Ectodermal cell (in vitro differentiated cells): ENCODE data around the gene FBXL17.
"Not testable (repeated sequence)": the region's sequence is repeated elsewhere in the genome, so short reads cannot be mapped to it uniquely, and the experiment has no call there.

Experiments
- H3K27ac ChIP-seq: 2 replicates; pipeline ENCODE4 v1.7.0; 2013; ENCODE audit warnings: mild to moderate bottlenecking, low read depth, low read length; ENCODE audit not compliant: insufficient read depth, poor library complexity, severe bottlenecking
- H3K27me3 ChIP-seq: 2 replicates; pipeline ENCODE4 v1.7.0; 2013; ENCODE audit warnings: mild to moderate bottlenecking, low read length; ENCODE audit not compliant: insufficient read depth, control insufficient read depth, poor library complexity, severe bottlenecking
- H3K36me3 ChIP-seq: one replicate; pipeline ENCODE4 v1.7.0; 2013; ENCODE audit warnings: low read length; ENCODE audit not compliant: control insufficient read depth, insufficient read depth
- H3K4me1 ChIP-seq: one replicate; pipeline ENCODE4 v1.7.0; 2013; ENCODE audit warnings: low read length; ENCODE audit not compliant: control insufficient read depth, insufficient read depth
- H3K4me3 ChIP-seq: 2 replicates; pipeline ENCODE4 v1.7.0; 2013; ENCODE audit warnings: low read depth, low read length, control low read depth; ENCODE audit not compliant: insufficient read depth
- H3K9me3 ChIP-seq: 2 replicates; pipeline ENCODE4 v1.7.0; 2013; ENCODE audit warnings: mild to moderate bottlenecking, low read length, moderate library complexity; ENCODE audit not compliant: control insufficient read depth
- WGBS, 2 experiments: methylation state at CpG; one replicate each; pipeline ENCODE4 v1.1.7; 2013; ENCODE audit warnings: missing lambda C conversion rate in 2 of 2; 5-methylcytosine and 5-hydroxymethylcytosine counted together

Gene FBXL17

GRCh38 chr5:108278285-108279240, 103.3 kb downstream of the FBXL17 start:
- H3K27ac ChIP-seq = no peak overlapping the region
- 91 to 96% methylated on average over 3 of the region's 3 CpGs for WGBS, 2 experiments
- H3K4me3 ChIP-seq = no peak overlapping the region

GRCh38 chr5:108276187-108277050, 105.5 kb downstream of the FBXL17 start:
- H3K36me3 ChIP-seq = no peaks in the 10 kb centered on the region
- 100% methylated on average over 1 of the region's 1 CpG; no CpG with 5 or more reads in 1 of the 2 experiments for WGBS, 2 experiments
- H3K9me3 ChIP-seq = no peaks in the 10 kb centered on the region
- H3K4me1 ChIP-seq = no peaks in the 10 kb centered on the region
- no peaks in the 10 kb centered on the region for H3K27me3 ChIP-seq
- no peak overlapping the region for H3K27ac ChIP-seq
- no peak overlapping the region for H3K4me3 ChIP-seq

More at GRCh38 chr5:108278285-108279240, 103.3 kb downstream of the FBXL17 start:
- no peaks in the 10 kb centered on the region for H3K4me1 ChIP-seq
- H3K36me3 ChIP-seq = no peaks in the 10 kb centered on the region
- H3K27me3 ChIP-seq = no peaks in the 10 kb centered on the region
- H3K9me3 ChIP-seq = no peaks in the 10 kb centered on the region

DNA sequence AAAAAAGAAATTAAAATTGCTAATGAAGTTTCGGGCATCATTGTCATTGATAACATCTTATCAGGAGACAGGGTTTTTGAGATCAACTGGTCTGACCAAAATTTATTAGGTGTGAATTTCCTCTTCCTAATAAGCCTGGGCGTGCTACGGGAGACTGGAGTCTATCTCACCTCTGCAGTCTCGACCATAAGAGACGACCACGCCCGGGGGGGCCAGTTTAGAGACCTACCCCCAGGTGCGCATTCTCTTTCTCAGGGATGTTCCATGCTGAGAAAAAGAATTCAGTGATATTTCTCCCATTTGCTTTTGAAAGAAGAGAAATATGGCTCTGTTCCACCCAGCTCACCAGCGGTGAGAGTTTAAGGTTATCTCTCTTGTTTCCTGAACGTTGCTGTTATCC, 107.8 kb downstream of the FBXL17 start:
- H3K27ac ChIP-seq, H3K27me3 ChIP-seq, H3K4me1 ChIP-seq, H3K36me3 ChIP-seq, H3K9me3 ChIP-seq, H3K4me3 ChIP-seq: not testable (repeated sequence)
- 90 to 96% methylated on average over 9 to 10 of the region's 10 CpGs for WGBS, 2 experiments

DNA sequence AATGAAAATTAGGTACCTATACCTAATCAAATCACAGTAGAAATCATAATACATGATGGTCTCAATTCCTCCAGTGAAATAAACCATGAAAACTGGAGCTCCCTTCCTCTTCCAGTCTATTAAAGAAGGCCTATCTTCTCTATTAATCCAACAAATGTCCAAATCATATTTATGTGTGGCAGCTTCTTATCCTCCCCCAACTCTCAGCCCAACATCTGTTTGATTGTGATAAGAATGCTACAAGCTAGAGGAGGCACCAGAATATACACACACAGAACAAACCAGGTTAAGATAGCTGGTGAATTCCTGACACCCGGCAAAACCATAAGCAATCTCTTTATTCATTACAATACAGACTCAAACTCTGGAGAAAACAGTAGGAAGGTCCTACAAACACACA, 110.8 kb downstream of the FBXL17 start:
- Histone ChIP-seq H3K36me3 (no peaks in the 10 kb centered on the region), H3K9me3 (no peaks in the 10 kb centered on the region), H3K27ac (no peak overlapping the region), H3K4me3 (no peak overlapping the region), H3K27me3 (no peaks in the 10 kb centered on the region), H3K4me1 (no peaks in the 10 kb centered on the region)
- WGBS, 2 experiments = 90 to 92% methylated on average over 1 of the region's 1 CpG

GRCh38 chr5:108266242-108266641, 115.7 kb downstream of the FBXL17 start:
- Histone ChIP-seq H3K27ac (no peak overlapping the region), H3K4me3 (no peak overlapping the region), H3K27me3 (no peaks in the 10 kb centered on the region), H3K9me3 (no peaks in the 10 kb centered on the region), H3K36me3 (no peaks in the 10 kb centered on the region), H3K4me1 (no peaks in the 10 kb centered on the region)
- 90 to 100% methylated on average over 2 of the region's 2 CpGs for WGBS, 2 experiments

DNA sequence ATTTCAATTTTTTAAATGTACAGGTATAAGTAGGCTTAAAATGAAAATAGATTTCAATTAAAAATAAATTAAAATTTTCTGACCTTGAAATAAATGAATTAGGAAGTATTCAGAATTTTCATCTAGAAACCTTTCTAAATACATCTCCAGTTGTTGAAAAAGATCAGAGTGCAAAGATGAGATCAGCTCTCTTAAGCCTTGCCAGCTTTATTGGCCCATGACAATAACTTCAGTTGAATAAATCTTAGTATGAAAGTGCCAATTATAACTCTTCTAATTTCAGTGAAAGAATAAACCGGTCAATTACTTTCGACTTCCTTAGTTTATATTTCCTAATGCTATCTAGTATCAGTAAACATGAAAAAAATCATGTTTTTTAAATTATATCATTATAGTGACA, 117.4 kb downstream of the FBXL17 start:
- Histone ChIP-seq H3K36me3 (no peaks in the 10 kb centered on the region), H3K27me3 (no peaks in the 10 kb centered on the region), H3K4me1 (peaks cover 6% of the 10 kb centered on the region), H3K9me3 (no peaks in the 10 kb centered on the region), H3K27ac (no peak overlapping the region), H3K4me3 (no peak overlapping the region)
- no CpG with 5 or more reads among the region's 2 CpGs for WGBS, 2 experiments

- no peaks in the 10 kb centered on the region for H3K27me3 ChIP-seq
- H3K36me3 ChIP-seq = no peaks in the 10 kb centered on the region
- peaks cover 6% of the 10 kb centered on the region for H3K4me1 ChIP-seq
- no peak overlapping the region for H3K27ac ChIP-seq
- no peaks in the 10 kb centered on the region for H3K9me3 ChIP-seq
- H3K4me3 ChIP-seq = no peak overlapping the region
Observed at GRCh38 chr5:108263338-108263737, 118.6 kb downstream of the FBXL17 start.

DNA sequence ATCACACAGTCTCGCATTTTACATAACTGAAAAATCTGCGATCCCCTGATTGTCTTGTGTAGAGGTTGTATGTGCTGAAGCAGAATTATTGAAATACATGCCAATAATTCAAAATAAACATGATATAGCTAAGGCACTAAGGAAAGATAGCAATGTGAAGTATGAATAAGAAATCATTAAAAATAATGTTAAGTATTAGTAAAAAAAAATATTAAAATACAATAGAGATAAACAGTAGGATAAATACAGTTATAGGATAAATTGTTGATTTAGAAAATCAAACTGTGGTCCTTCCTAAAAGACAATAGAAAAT, 121.1 kb downstream of the FBXL17 start:
- Histone ChIP-seq H3K4me3 (no peak overlapping the region), H3K36me3 (no peaks in the 10 kb centered on the region), H3K9me3 (no peaks in the 10 kb centered on the region), H3K4me1 (peaks cover 6% of the 10 kb centered on the region), H3K27ac (no peak overlapping the region), H3K27me3 (no peaks in the 10 kb centered on the region)
- no CpG with 5 or more reads among the region's 2 CpGs for WGBS, 2 experiments

GRCh38 chr5:108260117-108260857, 121.6 kb downstream of the FBXL17 start:
- Histone ChIP-seq H3K4me3 (no peak overlapping the region), H3K9me3 (no peaks in the 10 kb centered on the region), H3K36me3 (no peaks in the 10 kb centered on the region), H3K27me3 (no peaks in the 10 kb centered on the region), H3K27ac (no peak overlapping the region), H3K4me1 (peaks cover 6% of the 10 kb centered on the region)
- WGBS, 2 experiments = 49 to 55% methylated on average over 7 to 8 of the region's 8 CpGs

GRCh38 chr5:108259306-108259705, 122.6 kb downstream of the FBXL17 start:
- H3K27ac ChIP-seq = no peak overlapping the region
- no peaks in the 10 kb centered on the region for H3K27me3 ChIP-seq
- WGBS, 2 experiments = 77 to 80% methylated on average over 1 of the region's 1 CpG
- no peak overlapping the region for H3K4me3 ChIP-seq
- no peaks in the 10 kb centered on the region for H3K9me3 ChIP-seq
- no peaks in the 10 kb centered on the region for H3K36me3 ChIP-seq
- peaks cover 6% of the 10 kb centered on the region for H3K4me1 ChIP-seq
